Measurements from ENCODE around the gene SCGB1C1. TPM values are rescaled to one million over a fixed set of nuclear protein-coding genes. Genes with fewer than 3 reads are reported as not detected.

Gene SCGB1C1
- polyA plus RNA-seq, 1 donor (not counting 4 experiments of a cell fraction or from before 2014, with no cell fraction given), result not detected

DNA sequence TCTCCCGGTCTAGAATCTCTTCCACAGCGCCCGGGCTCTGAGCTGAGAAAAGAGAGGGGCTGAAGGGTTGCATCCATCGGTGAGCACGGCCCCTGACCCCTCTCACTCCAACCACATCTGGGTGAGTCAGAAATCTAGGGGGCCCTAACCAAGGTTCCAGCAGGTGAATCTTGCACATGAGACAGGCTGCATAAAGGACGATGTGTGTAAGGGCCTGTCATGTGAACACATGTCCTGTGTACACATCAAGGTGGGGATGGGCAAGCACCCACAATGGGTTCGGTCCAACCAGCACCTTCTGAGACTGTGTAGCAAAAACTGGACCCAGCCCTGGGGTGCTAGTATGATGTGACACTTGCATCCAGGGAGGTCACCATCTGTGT, 13.1 kb downstream of the SCGB1C1 start:
- Histone ChIP-seq H2AFZ (ENCODE audit: control insufficient read depth, low read length) (no peak overlapping the region), H3K4me3 (ENCODE audit: control insufficient read depth in 2 of 3, extremely low read depth in 1 of 3, insufficient read depth in 2 of 3, low read depth in 1 of 3, low read length in 3 of 3) (peak overlapping the region; percentile 89 to 94 (median 90)), H3K9me3 (ENCODE audit: control insufficient read depth, low read depth, low read length) (no peaks in the 10 kb centered on the region), H3K4me1 (ENCODE audit: control insufficient read depth, extremely low read depth, insufficient read depth, low read length) (peaks cover 24% of the 10 kb centered on the region), H3K27ac (ENCODE audit: control insufficient read depth, insufficient read depth, low read length) (peak overlapping the region; percentile 80), H3K9me1 (ENCODE audit: control insufficient read depth, extremely low read depth, insufficient read depth, low read length) (peaks cover 2% of the 10 kb centered on the region), H3K36me3 (ENCODE audit: control insufficient read depth in 2 of 2, extremely low read depth in 1 of 2, insufficient read depth in 2 of 2, low read length in 2 of 2) (peaks cover 35 to 45% of the 10 kb centered on the region in 2 experiments), H3K27me3 (ENCODE audit: control insufficient read depth, extremely low read depth, insufficient read depth, low read length) (no peaks in the 10 kb centered on the region), H3K4me2 (ENCODE audit: control insufficient read depth, extremely low read depth, insufficient read depth, low read depth, low read length) (peak overlapping the region; percentile 97), H4K20me1 (ENCODE audit: control insufficient read depth, extremely low read depth, insufficient read depth, low read length) (peaks cover 8% of the 10 kb centered on the region), H3K9ac (ENCODE audit: control insufficient read depth, extremely low read depth, insufficient read depth, low read length) (peak overlapping the region; percentile 85), H3K79me2 (ENCODE audit: control insufficient read depth, insufficient read depth, low read length) (peaks cover 63% of the 10 kb centered on the region)
- FAIRE-seq, result no peak
- TF ChIP-seq, protein P1, sequence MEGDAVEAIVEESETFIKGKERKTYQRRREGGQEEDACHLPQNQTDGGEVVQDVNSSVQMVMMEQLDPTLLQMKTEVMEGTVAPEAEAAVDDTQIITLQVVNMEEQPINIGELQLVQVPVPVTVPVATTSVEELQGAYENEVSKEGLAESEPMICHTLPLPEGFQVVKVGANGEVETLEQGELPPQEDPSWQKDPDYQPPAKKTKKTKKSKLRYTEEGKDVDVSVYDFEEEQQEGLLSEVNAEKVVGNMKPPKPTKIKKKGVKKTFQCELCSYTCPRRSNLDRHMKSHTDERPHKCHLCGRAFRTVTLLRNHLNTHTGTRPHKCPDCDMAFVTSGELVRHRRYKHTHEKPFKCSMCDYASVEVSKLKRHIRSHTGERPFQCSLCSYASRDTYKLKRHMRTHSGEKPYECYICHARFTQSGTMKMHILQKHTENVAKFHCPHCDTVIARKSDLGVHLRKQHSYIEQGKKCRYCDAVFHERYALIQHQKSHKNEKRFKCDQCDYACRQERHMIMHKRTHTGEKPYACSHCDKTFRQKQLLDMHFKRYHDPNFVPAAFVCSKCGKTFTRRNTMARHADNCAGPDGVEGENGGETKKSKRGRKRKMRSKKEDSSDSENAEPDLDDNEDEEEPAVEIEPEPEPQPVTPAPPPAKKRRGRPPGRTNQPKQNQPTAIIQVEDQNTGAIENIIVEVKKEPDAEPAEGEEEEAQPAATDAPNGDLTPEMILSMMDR (optimal IDR thresholded peaks at IDR 0.05 in 1 of 3, IDR thresholded peaks at IDR 0.05 in 1 of 3, conservative IDR thresholded peaks at IDR 0.05 in 1 of 3; ENCODE audit: extremely low read depth in 1 of 3, insufficient read depth in 2 of 3, low read length in 3 of 3), result no peak
- TF ChIP-seq EZH2 (IDR thresholded peaks at IDR 0.05; ENCODE audit: low read length), result no peak
- no peak for DNase-seq (ENCODE audit: low read depth, low spot score)
- dilution Hi-C loops (cut with MboI; ENCODE audit: extremely low pct_ligation_motif_present, low sequenced_read_pairs), result no loop called here

DNA sequence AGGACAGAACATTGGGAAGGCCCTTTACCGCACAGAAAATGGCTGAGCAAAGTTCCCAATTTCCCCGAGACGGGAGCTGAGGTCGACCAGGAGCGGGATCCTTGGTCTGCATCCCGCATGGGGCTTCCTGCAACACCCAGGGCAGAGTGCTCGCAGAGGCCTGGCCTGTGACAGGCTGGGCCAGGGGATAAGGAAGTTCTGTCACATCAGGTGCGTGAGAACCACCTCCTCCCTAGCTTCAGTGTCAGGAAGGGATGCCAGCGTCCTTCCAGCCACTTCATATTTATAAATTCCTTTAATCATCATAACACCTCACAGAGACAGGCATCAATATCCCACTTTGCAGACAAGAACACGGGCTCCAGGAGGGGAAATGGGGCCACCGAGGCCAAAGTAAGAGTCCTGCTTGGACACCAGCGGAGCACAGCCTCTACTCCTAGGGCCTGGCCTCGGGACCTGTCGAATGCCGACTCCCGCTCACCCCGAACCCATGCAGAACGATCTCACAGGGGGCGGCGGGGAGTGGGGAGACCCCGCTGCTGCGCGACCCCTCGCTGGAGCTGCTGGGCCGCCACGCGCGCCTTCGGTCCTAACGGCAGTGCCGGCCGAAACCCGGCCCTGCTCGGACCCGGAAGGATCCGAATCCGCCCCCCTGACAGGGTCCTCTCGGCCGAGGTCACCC, 13.8 kb downstream of the SCGB1C1 start:
- TF ChIP-seq, protein P1 (optimal IDR thresholded peaks at IDR 0.05 in 1 of 3, IDR thresholded peaks at IDR 0.05 in 1 of 3, conservative IDR thresholded peaks at IDR 0.05 in 1 of 3; ENCODE audit: extremely low read depth in 1 of 3, insufficient read depth in 2 of 3, low read length in 3 of 3), result no peak
- no peak for TF ChIP-seq EZH2 (IDR thresholded peaks at IDR 0.05; ENCODE audit: low read length)
- Histone ChIP-seq H3K9me3 (ENCODE audit: control insufficient read depth, low read depth, low read length) (no peaks in the 10 kb centered on the region), H3K27me3 (ENCODE audit: control insufficient read depth, extremely low read depth, insufficient read depth, low read length) (no peaks in the 10 kb centered on the region), H3K9ac (ENCODE audit: control insufficient read depth, extremely low read depth, insufficient read depth, low read length) (peak overlapping the region; percentile 85), H3K36me3 (ENCODE audit: control insufficient read depth in 2 of 2, extremely low read depth in 1 of 2, insufficient read depth in 2 of 2, low read length in 2 of 2) (peaks cover 38 to 49% of the 10 kb centered on the region in 2 experiments), H4K20me1 (ENCODE audit: control insufficient read depth, extremely low read depth, insufficient read depth, low read length) (peaks cover 8% of the 10 kb centered on the region), H2AFZ (ENCODE audit: control insufficient read depth, low read length) (no peak overlapping the region), H3K4me2 (ENCODE audit: control insufficient read depth, extremely low read depth, insufficient read depth, low read depth, low read length) (peak overlapping the region; percentile 97), H3K9me1 (ENCODE audit: control insufficient read depth, extremely low read depth, insufficient read depth, low read length) (peaks cover 2% of the 10 kb centered on the region), H3K27ac (ENCODE audit: control insufficient read depth, insufficient read depth, low read length) (peak overlapping the region; percentile 80), H3K4me1 (ENCODE audit: control insufficient read depth, extremely low read depth, insufficient read depth, low read length) (peaks cover 24% of the 10 kb centered on the region), H3K4me3 (ENCODE audit: control insufficient read depth in 2 of 3, extremely low read depth in 1 of 3, insufficient read depth in 2 of 3, low read depth in 1 of 3, low read length in 3 of 3) (peak overlapping the region; percentile 89 to 94 (median 90)), H3K79me2 (ENCODE audit: control insufficient read depth, insufficient read depth, low read length) (peaks cover 69% of the 10 kb centered on the region)
- DNase-seq (ENCODE audit: low read depth, low spot score) (no peak), FAIRE-seq (no peak)
- dilution Hi-C loops (cut with MboI; ENCODE audit: extremely low pct_ligation_motif_present, low sequenced_read_pairs), result no loop called here
